HFFc6 (cell line): ENCODE results near the gene EIF1AY. TPM values are rescaled to one million over a fixed set of nuclear protein-coding genes. Genes with fewer than 3 reads are reported as not detected.

Source experiments
- DNase-seq: peaks from one replicate; pipeline ENCODE4 v3.0.0-alpha.2; 2018
- H3K27ac Mint-ChIP-seq: 2 replicates; pipeline ENCODE4 v1.8.0; 2020; ENCODE audit warnings: mild to moderate bottlenecking, mixed read lengths
- H3K27me3 Mint-ChIP-seq: 2 replicates; pipeline ENCODE4 v1.8.0; 2021; ENCODE audit warnings: mild to moderate bottlenecking, moderate library complexity, mixed read lengths; ENCODE audit not compliant: insufficient read depth
- H3K36me3 Mint-ChIP-seq: 2 replicates; pipeline ENCODE4 v1.8.0; 2021; ENCODE audit warnings: low read depth, mixed read lengths
- H3K4me1 Mint-ChIP-seq: 2 replicates; pipeline ENCODE4 v1.8.0; 2020; ENCODE audit warnings: low read depth, mixed read lengths
- H3K4me3 Mint-ChIP-seq: 2 replicates; pipeline ENCODE4 v1.8.0; 2020; ENCODE audit warnings: mild to moderate bottlenecking, moderate library complexity, mixed read lengths
- H3K9me3 Mint-ChIP-seq: 2 replicates; pipeline ENCODE4 v1.8.0; 2020; ENCODE audit warnings: mild to moderate bottlenecking, mixed read lengths
- long read RNA-seq: library from polyadenylated mRNA; unstranded; transcript quantifications from one replicate; pipeline ENCODE4 v2.0.0, GENCODE V29; 2019
- total RNA-seq, 6 experiments: library from RNA; stranded (reverse); fragmentation: NEBNext Ultra II Directional; extraction: Animal tissue kit (Norgen Biotek cat#: 25700); gene quantifications; 2 replicates in 1 of 6; 3 replicates in 5 of 6; pipeline ENCODE4 v1.2.3, GENCODE V29; 2021
- TF ChIP-seq, protein P1 (sequence below): fragments of 200-600 bp; sonication (generic); IDR thresholded peaks from 2 replicates; pipeline ENCODE4 v1.5.0; 2021; ENCODE audit warnings: antibody characterized with exemption, mild to moderate bottlenecking

The EIF1AY gene, protein sequence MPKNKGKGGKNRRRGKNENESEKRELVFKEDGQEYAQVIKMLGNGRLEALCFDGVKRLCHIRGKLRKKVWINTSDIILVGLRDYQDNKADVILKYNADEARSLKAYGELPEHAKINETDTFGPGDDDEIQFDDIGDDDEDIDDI
- total RNA-seq: 10 to 100 TPM; 38.2 to 44.8 (median 40.0) TPM
- long read RNA-seq, transcript EIF1AY-201 (7 exons, 1,390 nt): major isoform, 31 of 38 reads
- long read RNA-seq, partial matches to known transcripts: 1 of 38 reads
- long read RNA-seq, other reads (novel, unspliced or antisense): 2 of 38 reads

DNA sequence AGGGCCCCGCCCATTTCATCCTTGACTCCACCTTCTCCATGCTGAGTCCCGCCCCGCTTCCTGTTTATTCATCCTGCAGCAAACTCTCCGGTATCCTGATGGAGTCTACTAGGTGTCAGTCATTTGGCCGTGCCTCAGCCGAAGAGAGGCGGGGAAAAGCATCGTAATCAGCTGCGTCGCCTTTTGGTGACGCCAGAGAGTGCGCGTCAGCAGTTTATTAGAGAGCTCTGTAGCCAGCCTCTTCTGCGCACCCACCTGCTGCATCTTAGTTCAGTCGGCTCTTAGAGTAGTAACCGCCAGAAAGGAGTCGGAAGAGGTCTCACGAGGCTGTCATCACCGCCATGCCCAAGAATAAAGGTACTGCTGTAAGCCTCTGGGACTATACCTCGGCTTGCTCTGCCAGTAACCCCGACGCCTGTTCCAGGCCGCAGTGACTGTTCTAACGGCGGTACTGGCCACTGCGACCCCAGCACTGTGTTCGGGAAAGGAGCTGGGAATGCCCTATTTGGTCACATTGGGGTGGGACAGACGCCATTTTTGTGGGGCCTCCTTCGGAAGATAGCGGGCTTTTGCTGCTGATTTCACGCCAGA is at the start of gene EIF1AY:
Gene EIF1AY, plus strand, starts transcription at position 246 of the 591 bp plus-strand sequence. Its CDS starts 96 bp downstream, at position 342.
- Mint-ChIP-seq H3K27ac (peak within 1 kb of the TSS; percentile 98), H3K4me3 (peak within 1 kb of the TSS; percentile 97), H3K27me3 (no peaks in the 10 kb centered on the region), H3K4me1 (no peaks in the 10 kb centered on the region), H3K9me3 (no peaks in the 10 kb centered on the region), H3K36me3 (peaks cover 5% of the 10 kb centered on the region; the same call in 1 of the 2 replicates)
- DNase-seq: peak; percentile 93
- TF ChIP-seq, protein P1, sequence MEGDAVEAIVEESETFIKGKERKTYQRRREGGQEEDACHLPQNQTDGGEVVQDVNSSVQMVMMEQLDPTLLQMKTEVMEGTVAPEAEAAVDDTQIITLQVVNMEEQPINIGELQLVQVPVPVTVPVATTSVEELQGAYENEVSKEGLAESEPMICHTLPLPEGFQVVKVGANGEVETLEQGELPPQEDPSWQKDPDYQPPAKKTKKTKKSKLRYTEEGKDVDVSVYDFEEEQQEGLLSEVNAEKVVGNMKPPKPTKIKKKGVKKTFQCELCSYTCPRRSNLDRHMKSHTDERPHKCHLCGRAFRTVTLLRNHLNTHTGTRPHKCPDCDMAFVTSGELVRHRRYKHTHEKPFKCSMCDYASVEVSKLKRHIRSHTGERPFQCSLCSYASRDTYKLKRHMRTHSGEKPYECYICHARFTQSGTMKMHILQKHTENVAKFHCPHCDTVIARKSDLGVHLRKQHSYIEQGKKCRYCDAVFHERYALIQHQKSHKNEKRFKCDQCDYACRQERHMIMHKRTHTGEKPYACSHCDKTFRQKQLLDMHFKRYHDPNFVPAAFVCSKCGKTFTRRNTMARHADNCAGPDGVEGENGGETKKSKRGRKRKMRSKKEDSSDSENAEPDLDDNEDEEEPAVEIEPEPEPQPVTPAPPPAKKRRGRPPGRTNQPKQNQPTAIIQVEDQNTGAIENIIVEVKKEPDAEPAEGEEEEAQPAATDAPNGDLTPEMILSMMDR: no peak

DNA sequence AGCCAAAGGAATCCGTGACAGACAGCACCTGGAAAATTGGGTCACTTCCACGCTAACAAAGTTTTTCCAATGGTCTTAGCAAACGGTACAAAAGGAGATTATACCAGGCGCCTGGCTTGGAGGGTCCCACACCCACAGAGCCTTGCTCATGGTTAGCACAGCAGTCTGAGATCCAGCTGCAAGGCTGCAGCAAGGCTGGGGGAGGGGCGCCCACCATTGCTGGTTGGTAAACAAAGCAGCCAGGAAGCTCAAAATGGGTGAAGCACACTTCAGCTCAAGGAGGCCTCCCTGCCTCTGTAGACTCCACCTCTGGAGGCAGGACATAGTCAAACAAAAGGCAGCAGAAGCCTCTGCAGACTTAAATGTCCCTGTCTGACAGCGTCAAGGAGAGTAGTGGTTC is 47.1 kb upstream of the EIF1AY start:
- H3K27me3 Mint-ChIP-seq: no peaks in the 10 kb centered on the region
- no peaks in the 10 kb centered on the region for H3K36me3 Mint-ChIP-seq
- H3K4me1 Mint-ChIP-seq: peaks cover 11% of the 10 kb centered on the region; the same call in 1 of the 2 replicates
- TF ChIP-seq, protein P1: no peak
- DNase-seq: no peak
- H3K27ac Mint-ChIP-seq: no peak overlapping the region
- no peak overlapping the region for H3K4me3 Mint-ChIP-seq
- H3K9me3 Mint-ChIP-seq: no peaks in the 10 kb centered on the region

DNA sequence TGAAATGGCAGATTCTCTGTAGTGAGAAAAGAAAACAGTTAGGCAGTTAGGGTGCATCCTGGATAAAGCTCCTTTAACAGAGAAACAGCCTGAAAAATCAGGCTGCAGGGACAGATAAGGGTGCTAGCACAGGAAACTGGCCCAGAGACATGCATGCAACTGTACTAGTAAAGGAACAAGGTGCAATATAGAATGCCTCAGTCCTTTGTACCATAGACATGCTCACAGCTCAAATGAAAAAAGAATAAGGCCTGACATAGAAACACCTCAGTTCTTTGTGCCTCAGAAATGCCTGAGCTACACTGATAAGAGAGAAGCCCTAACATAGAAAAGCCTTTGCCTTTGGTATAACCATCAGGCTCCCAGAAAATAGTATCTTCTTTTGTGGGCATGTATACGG is 37.4 kb upstream of the EIF1AY start:
- H3K4me3 Mint-ChIP-seq: no peak overlapping the region
- no peaks in the 10 kb centered on the region for H3K4me1 Mint-ChIP-seq
- H3K36me3 Mint-ChIP-seq: no peaks in the 10 kb centered on the region
- DNase-seq: no peak
- H3K27ac Mint-ChIP-seq: no peak overlapping the region
- H3K9me3 Mint-ChIP-seq: no peaks in the 10 kb centered on the region
- H3K27me3 Mint-ChIP-seq: no peaks in the 10 kb centered on the region; the same call in 1 of the 2 replicates
- TF ChIP-seq, protein P1: no peak

DNA sequence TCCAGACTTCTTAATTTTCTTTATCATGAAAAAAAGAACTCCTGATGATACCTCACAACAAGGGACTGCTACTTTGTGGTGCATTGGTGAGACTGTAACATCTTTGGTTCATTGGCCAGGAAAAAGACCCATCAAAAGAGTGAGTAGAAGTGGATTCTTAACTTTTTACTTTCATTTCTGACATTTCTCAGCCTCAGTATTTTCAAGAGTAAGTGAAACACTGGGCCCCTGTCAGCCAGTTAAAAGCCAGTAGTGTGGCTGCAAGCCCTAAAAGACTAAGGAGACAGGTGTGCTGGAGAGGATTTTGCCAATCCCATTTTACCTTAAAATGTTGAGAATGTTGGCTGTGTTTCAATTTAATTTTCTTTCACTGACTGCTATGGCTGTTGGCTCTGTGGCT is 36.6 kb upstream of the EIF1AY start:
- no peaks in the 10 kb centered on the region for H3K9me3 Mint-ChIP-seq
- H3K4me1 Mint-ChIP-seq: no peaks in the 10 kb centered on the region
- H3K4me3 Mint-ChIP-seq: no peak overlapping the region
- DNase-seq: no peak
- no peaks in the 10 kb centered on the region; the same call in 1 of the 2 replicates for H3K27me3 Mint-ChIP-seq
- TF ChIP-seq, protein P1: no peak
- no peak overlapping the region for H3K27ac Mint-ChIP-seq
- no peaks in the 10 kb centered on the region for H3K36me3 Mint-ChIP-seq

DNA sequence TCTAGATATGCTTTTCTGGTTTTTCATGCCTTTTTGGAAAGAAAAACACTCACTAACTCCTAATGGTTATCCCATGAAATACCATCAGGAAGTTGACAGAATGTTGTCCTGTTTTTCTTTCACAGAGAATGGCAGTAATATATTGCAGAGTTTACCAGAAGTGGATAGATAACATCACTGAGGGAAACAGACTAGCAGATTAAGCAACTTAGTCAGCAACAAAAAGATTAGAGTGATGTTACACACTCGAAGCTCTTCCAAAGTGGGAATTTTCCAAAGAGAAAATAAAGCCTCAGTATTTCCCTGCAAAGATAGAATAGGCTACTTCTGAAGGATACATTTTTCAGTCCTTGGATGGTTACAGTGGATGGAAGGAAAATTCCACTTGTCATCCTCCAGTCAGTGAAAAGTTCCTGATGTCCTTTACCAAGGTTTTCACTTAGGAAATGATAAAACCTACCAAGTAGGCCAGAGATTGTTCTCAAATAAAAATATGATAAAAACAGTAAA is 31.1 kb upstream of the EIF1AY start:
- no peaks in the 10 kb centered on the region for H3K36me3 Mint-ChIP-seq

More for the DNA sequence above, 31.1 kb upstream of the EIF1AY start:
- Mint-ChIP-seq H3K4me3 (no peak overlapping the region), H3K9me3 (no peaks in the 10 kb centered on the region), H3K4me1 (no peaks in the 10 kb centered on the region), H3K27ac (no peak overlapping the region), H3K27me3 (no peaks in the 10 kb centered on the region)
- DNase-seq: no peak
- TF ChIP-seq, protein P1: no peak
